Superior temporal gyrus (tissue), 1 donor: ENCODE measurements around the gene COL20A1.
"Not testable (repeated sequence)": the region's sequence is repeated elsewhere in the genome, so short reads cannot be mapped to it uniquely, and the experiment has no call there.

Experiments
- DNase-seq: peaks from one replicate; pipeline ENCODE4 v3.0.0-alpha.2; 2016; ENCODE audit errors: extremely low spot score

The COL20A1 gene

DNA sequence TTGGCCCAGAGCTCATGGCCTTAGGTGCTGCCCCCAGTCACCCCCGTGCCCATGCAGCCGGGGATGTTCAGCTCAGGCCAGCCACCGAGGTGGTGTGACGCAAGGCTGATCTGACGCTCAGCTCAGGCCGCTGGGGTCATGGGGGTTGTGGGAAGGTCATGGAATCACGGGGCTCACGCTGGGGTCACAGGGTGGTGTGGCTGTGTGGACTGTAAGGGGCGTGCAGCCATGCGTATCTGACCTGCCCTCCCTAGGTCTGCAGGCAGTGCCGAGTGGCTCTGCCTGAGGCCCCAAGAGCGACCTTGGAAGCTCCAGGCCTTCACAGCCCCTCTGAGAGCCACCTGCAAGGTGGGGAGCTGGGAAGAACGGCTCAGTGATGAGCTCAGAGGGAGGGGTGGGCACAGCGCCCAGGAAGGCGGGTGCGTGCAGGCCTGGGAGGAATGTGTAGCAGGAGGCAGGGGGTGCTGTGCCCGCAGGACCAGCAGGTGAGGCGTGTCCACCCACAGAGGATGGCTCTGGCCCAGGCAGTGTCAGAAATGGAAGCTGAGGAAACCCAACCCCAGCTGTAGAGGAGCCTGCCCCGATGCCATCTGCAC is 40.4 kb downstream of the COL20A1 start:
- DNase-seq: no peak

DNA sequence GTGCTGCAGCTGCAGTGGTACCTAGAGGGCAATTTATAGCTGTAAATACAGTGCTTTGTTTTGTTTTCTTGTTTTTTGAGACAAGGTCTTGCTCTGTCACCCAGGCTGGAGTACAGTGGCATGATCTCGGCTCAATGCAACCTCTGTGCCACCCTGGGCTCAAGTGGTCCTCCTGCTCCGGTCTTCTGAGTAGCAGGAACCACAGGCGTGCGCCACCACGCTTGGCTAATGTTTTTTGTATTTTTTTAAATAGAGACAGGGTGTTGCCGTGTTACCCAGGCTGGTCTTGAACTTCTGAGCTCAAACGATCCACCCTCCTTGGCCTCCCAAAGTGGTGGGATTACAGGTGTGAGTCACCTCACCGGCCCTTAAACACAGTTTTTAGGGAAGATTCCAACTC is 41.4 kb downstream of the COL20A1 start:
- DNase-seq: no peak

DNA sequence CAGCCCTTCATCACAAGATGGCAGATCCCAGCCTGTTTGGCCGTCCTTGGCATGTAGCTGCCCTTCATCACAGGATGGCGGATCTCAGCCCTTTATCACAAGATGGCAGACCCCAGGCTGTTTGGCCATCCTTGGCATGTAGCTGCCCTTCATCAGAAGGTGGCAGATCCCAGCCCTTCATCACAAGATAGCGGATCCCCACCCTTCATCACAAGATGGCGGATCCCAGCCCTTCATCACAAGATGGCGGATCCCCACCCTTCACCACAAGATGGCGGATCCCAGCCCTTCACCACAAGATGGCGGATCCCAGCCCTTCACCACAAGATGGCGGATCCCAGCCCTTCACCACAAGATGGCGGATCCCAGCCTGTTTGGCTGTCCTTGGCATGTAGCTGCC is 42.1 kb downstream of the COL20A1 start:
- not testable (repeated sequence) for DNase-seq

DNA sequence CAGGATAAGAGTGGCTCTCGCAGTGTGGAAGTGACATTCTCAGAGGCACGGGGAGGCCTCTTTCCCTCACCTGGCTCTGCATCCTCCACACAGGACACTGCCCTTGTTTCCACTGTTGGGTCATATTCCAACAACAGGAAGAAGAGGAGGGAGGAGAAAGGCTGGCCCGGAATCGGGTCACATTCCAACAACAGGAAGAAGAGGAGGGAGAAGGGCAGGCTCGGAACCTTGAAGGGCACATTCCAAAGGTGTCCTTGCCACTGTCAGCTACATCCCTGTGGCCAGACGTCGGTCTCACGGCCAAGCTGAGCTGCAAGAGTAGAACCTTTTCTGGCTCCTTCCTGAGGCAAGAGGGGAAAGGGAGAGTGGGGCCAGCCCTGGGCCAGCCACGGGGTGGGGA is 42.7 kb downstream of the COL20A1 start:
- DNase-seq: no peak

DNA sequence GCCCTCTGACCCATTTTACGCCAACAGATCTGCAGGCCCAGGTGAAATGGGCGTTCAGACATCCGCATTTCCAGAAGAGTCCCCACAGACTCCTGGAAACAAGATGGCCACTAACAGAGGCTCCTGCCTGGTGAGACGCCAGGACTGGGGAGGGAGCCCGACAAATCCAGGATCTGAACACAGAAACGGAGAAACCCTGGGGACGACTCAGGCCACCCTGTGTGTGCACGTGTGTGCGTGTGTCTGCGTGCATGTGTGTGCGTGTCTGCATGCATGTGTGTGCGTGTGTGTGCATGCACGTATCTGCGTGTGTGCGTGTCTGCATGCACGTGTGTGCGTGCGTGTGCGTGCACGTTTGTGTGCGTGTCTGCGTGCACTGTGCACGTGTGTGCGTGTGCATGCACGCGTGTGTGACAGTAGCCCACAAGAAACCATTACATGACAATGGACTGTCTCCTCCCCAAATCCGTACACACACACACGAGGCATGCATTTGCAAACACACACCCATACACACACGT is 43.3 kb downstream of the COL20A1 start:
- DNase-seq: no peak

DNA sequence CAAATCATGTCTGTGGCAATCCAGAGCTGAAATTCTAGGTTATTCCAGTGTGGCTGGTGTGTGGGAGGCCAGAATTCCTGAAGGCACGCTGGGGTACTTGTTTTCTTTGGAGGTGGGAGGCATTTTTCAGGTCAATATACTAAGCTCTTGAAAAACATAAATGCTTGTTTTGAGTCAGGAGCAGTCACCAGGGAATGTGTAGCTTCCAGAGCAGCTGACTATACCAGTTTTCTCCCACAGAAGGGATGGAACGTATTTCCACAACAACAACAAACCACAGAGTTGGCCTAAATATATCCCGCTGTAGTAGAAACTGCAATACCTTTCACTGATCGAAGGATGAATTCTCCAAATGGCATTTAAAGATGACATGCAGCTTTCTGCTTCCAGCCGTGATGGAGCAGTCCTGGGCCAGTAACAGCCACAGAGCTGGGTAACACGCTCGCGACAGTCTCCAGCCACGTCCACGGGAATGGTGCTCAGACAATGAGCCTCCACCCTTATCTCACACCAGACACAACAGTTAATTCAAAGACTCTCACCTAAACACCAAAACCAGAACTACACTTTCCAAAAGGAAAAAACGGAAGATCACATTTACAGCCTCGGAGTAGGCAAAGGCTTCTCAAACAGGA is 44.9 kb downstream of the COL20A1 start:
- no peak for DNase-seq

DNA sequence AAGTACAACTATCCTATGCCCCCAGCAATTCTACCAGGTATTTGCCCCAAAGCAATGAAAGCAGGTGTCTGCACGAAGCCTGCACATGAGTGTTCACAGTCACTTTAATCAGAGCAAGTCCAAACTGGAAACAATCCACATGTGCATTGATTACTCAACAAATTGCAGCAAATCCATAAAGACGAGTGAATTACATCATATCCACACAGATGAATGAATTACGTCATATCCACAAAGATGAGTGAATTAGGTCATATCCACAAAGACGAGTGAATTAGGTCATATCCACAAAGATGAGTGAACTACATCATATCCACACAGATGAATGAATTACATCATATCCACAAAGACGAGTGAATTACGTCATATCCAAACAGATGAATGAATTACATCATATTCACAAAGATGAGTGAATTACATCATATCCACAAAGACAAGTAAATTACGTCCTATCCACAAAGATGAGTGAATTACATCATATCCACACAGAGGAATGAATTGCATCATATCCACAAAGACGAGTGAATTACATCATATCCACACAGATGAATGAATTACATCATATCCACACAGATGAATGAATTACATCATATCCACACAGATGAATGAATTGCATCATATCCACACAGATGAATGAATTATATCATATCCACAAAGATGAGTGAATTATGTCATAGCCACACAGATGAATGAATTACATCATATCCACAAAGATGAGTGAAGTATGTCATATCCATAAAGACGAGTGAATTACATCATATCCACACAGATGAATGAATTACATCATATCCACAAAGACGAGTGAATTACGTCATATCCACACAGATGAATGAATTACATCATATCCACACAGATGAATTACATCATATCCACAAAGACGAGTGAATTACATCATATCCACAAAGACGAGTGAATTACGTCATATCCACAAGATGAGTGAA is 46.4 kb downstream of the COL20A1 start:
- not testable (repeated sequence) for DNase-seq

DNA sequence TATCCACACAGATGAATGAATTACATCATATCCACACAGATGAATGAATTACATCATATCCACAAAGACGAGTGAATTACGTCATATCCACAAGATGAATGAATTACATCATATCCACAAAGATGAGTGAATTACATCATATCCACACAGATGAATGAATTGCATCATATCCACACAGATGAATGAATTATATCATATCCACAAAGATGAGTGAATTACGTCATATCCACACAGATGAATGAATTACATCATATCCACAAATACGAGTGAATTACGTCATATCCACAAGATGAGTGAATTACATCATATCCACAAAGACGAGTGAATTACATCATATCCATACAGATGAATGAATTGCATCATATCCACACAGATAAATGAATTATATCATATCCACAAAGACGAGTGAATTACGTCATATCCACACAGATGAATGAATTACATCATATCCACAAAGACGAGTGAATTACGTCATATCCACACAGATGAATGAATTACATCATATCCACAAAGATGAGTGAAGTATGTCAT is 47.2 kb downstream of the COL20A1 start:
- DNase-seq: not testable (repeated sequence)

DNA sequence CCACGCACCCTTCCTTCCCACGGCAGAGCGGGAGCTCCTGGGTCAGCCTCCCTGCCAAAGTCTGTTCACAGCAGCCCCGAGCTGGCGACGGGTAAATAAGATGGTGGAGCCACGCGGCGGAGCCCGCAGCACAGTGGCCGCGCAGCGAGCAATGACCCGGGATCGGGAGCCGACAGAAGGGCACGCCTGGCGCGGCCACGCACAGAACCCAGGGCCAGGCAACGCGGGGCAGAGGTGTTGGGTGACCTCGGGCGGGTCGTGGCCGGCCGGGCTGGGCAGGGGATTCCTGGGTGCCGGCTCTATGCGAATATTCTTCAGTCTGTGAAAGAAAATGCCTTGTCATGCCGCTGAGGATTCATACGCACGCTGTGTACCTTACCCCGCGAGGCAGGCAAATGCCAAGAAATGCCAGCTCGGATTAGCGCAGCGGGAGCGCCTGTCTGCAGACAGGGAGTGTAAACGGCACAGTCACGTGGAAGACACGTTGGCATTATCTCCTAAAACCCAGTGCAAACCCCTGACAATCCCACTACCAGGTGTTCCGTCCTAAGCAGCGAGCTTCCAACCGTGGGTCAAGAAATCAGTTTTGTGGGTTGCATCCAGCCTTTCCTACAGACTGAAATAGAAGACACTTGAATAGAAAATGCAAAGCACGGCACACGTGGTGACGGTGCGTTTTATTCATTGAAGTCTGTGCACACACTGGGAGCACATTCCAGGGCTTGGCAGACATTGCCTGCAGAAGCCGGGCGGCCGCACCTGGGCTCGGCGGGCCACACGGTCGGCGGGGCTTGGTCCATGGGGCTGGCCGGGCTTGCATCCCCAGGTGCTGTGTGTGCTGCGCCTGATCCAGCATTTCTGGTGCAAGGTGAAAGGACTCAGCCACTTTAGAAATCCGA is 49.8 kb downstream of the COL20A1 start:
- peak; percentile 35 for DNase-seq

DNA sequence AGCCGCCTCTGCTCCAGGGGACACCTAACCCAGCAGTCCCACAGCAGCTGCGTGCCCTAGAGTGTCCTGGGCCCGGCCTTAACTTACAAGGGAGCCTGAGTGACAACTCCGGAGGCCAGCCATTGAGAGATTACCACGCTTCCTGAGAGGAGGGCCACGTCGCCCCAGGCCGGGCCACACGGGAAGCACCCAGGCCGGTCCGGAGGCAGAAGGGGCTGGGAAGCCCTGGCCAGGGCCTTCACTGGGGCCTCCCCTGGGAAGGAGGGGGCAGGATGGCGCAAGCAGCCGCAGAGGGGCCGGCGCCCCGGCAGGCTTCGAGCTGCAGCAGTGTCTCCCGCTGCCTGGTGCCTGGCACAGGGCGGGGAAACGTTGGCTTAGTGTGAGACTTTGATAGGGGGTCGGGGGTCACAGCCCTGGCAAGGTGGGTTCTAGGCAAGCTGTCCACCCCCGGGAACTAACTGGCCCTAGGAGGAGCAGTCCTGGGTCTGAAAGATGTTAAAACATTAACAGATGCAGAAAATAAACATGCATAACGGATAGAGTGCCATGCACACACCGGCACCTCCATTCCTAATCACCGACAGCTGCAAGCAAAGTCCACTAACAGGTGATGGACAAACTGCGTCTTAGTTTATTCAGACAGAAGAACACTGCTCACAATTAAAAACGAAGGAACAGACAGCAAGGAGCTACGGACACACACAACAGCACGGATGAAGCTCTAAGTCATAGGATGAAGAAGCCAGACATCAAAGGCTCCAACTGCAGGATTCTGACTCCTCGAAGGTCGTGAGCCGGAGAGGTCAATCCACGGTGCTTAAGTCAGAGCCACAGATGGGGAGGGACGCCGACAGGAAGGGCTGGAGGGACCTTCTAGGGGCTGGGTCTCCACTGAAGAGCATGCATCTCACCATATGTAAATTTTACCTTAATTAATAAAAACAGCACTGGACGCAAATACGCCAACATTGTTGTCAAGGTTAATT is 50.8 kb downstream of the COL20A1 start:
- no peak for DNase-seq

DNA sequence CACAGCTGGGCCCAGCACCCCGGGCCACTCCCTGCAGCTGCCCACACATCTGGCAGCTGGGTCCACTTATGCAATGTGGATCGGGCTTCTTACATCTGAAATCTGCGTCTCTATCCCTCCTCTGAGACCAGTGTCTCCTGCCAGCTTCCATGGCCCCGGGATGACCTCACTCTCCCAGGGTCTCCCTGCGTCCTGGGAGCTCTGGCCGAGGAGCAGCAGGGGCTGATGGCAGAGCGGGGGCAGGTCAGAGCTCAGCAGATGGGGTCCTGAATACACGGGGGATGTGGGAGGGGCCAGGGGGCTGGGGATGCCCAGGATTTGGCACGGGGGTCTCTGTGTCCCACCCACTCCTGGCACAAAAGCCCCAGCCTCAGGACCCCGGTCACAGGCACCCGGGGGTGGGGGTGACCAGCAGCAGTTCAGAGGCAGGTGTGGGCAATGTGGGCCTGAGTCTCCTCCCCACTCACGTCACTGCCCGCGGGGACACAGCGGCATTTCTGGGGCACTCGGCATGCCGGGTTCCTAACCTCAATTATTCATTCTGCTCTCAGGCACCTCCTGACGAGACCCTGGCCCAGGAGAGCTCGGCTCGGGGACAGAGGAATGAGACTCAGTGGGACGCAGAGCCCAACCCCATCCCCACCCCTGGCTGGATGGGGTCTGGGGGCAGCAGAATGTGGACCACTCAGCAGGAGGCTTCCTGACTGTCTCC is 51.8 kb downstream of the COL20A1 start:
- DNase-seq: no peak

DNA sequence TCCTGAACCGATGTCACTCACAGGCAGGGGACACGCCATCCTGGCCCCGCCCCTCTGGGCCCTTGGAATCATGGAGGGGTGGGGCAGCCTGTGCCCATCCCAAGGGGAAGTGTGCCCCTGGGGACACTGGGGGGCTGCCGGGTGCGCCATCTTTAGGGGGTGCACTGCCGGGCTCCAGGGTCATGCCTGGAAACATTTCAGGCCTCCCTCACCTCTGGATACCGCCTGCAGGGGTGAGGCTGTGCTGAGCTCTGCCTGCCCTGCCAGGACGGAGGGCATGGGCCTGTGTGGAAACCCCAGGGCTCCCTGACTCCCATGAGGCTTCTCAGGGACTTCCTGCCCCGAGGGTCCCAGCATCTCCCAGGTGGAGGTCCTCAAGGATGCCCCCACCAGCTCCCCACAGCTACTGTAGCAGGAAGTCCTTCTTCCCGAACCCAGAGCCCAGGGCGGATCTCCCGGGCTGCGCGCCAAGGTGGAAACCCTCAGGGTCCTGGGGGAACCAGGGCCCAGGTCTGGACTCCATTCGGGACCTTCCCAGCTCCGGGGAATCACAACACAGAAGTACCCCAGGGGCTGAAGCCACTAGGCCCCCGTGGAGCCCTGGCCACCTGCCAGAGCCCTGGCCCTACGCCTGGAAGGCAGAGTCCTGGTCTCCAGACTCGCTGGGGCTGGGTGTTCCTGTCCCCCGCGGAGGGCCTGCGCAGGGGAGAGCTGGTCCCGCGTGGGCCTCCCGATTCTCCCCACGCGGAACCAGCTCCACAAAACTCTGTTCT is 52.5 kb downstream of the COL20A1 start:
- DNase-seq: no peak

DNA sequence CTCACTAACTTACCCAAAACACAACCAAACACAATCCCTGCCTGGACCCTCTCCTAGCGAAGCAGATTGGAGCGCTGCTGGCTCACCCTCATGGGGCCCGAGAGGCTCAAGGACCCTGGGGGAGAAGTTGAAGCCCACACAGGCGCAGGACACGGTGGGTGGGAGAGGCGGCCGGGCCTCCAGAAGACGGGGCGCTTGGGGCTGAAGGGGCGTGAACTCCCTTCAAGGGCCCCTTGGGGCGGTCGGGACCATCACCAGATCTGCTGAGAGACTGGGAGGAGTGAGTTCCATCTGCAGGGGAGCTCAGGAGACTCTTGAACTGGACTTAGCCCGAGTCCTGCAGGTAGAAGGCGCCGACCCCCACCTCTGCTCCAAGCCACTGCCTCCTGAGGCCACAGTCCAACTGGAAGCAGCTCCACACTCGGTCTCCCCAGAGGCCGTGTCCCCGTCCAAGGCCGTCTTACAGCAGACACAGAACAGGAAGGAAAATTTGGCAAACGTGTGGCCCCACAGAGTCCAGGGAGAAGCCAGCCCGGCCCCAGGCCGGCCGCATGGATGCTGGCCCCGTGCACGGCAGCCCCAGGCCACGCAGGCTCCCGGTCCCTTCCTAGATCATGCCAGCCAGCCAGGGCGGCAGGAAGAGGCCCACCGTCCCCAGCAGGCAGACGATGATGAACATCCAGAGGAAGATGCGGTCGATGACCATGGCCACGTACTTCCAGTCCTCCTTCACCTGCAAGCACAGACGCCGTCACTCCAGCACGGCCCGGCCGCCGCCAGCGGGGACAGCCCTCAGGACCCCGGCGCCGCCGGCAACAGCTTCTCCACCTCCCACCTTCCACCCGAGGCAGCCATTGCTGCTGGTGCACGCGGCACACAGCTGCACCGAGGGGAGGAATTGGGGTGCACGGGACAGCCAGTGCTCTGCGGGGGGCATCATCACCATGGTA is 53.4 kb downstream of the COL20A1 start:
- no peak for DNase-seq

DNA sequence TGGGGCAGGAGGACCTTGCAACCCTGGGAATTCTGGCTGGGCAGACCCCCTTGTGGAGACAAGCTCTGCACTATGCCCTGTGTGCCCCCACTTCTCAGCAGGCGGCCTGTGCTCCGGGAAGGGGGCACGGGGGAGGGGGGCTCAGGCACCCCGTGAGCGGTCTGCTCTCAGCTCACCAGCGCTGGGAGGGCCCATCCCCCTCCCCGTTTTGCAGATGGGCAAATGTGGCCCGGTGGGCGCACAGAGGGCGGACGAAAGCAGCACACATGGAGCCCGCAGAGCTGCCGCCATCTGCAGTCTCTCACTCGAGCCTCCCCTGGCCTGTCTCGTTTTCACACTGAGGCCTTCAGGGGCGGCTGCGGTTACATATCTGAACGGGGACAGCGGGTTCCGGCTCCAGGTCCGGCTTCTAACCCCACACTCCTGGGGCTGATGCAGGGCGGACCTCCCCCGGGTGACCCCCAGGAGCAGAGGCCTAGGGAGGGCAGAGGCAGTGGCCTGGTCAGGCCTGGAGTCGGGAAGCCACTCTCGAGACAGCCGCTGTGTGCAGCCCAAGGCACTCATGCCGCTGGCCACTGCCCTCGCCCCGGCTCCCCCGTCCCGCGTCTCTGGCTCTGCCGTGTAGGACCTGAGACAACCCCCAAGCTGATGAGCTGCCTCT is 54.2 kb downstream of the COL20A1 start:
- no peak for DNase-seq

DNA sequence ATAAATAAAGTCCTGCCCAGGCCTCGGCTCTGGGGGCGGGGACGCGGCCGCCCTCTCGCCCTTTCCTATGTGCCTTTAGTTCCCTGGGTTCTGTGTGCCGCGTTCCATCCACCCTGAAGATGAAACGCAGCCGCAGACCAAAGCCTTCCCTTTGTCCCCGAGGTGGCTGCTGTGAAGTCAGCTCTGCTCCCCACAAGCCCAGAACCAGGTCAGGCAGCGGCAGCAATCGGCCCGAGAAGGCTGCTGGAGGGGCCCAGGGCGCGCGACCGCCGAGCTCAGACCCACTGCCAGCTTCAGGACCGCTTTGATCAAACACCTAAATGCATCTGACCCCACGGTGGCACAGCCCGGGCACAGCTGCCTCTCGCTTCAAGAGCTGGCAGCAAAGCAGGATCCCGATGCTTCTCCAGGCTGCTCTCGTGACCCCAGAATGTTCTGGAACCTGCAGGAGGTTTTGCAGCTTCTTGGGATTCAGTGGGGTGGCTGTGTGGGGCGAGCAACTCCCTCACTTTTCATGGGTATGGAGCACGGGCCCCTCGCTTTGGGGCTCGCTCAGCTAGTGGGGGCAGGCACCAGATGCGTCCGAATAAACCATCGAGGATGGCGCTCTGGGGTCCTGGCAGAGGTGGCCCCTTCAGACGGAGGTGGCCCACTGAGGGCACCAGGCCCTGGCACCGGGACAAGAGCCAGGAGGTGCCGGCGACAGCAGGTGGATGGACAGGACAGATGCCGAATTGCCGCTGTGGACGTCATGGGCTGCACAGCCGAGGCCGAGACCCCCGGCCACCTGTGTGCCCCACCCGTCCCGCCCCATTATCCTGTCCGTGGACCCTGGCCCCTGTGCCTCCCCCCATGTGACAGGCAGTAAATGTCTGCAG is 55.2 kb downstream of the COL20A1 start:
- DNase-seq: no peak
